K562 (cell line): ENCODE results near the gene PTPRF. TPM values are rescaled to one million over a fixed set of nuclear protein-coding genes. Genes with fewer than 3 reads are reported as not detected.

ENCODE experiments used
- ATAC-seq: fragments of 200-7000 bp; cut with Tn5 transposase; 3 replicates; pipeline ENCODE4 v1.9.1; 2020; ENCODE audit warnings: moderate library complexity
- BruUV-seq: library from RNA; stranded (reverse); fragments of 400-500 nt; replicated peaks from 2 replicates; lab custom pipeline; 2021; lab: Mats Ljungman, UMichigan
- CTCF ChIA-PET: fragments of 300-600 bp; formaldehyde crosslinking; extraction: SDS; loops from one replicate; lab custom pipeline; 2021; ENCODE audit warnings: low intra/inter-chr PET ratio; lab: Yijun Ruan, JAX
- POLR2A ChIA-PET: fragments of 300-600, 350-650 bp; sonication (Branson Sonifier 250); formaldehyde crosslinking; extraction: SDS; loops from one replicate; lab custom pipeline; 2021; ENCODE audit warnings: antibody characterized with exemption, inconsistent platforms; lab: Yijun Ruan, JAX
- DNase-seq, 4 experiments: peaks; one replicate each; pipeline versions ENCODE4 v3.0.0 to v3.0.0-alpha.2; 2011 to 2018; ENCODE audit warnings: low spot score in 3 of 4, mixed read lengths in 3 of 4; ENCODE audit errors: extremely low read depth in 1 of 4
- FAIRE-seq: peaks from 2 replicates; lab custom pipeline; 2011; peaks lifted over from hg19 to GRCh38; lab: Jason Lieb, UNC
- H2AFZ ChIP-seq: 2 replicates; pipeline ENCODE4 v1.6.0; 2011; ENCODE audit warnings: low read depth, low read length, control low read depth, inconsistent platforms
- H3K27ac ChIP-seq: fragments of 200-600 bp; 3 replicates; pipeline ENCODE4 v1.8.0; 2011; ENCODE audit warnings: low read depth, mild to moderate bottlenecking, control low read depth, inconsistent platforms, low read length, moderate library complexity, mixed read lengths; ENCODE audit errors: extremely low read depth
- H3K27me3 ChIP-seq, 2 experiments: fragments of 300-600 bp in 1 of 2; 2 replicates in 1 of 2; 3 replicates in 1 of 2; pipeline versions ENCODE4 v1.6.0 to v1.8.0; 2011; ENCODE audit warnings: inconsistent platforms in 2 of 2, low read length in 2 of 2, mild to moderate bottlenecking in 1 of 2, mixed read lengths in 1 of 2, moderate library complexity in 1 of 2; ENCODE audit not compliant: control insufficient read depth in 2 of 2, insufficient read depth in 2 of 2
- H3K36me3 ChIP-seq: fragments of 300-600 bp; 3 replicates; pipeline ENCODE4 v1.8.0; 2011; ENCODE audit warnings: mild to moderate bottlenecking, low read length, inconsistent platforms; ENCODE audit not compliant: control insufficient read depth, insufficient read depth
- H3K4me1 ChIP-seq, 2 experiments: fragments of 200-600 bp in 1 of 2; replicated peaks in 1 of 2; 2 replicates in 1 of 2; 3 replicates in 1 of 2; pipeline versions ENCODE4 v1.5.1 to v1.8.0; 2011; ENCODE audit warnings: inconsistent platforms in 2 of 2, low read length in 2 of 2, mild to moderate bottlenecking in 1 of 2, mixed read lengths in 1 of 2, moderate library complexity in 1 of 2; ENCODE audit not compliant: control insufficient read depth in 2 of 2, insufficient read depth in 2 of 2
- H3K4me2 ChIP-seq: 2 replicates; pipeline ENCODE4 v1.6.1; 2011; ENCODE audit warnings: low read length, control low read depth, inconsistent platforms, mixed read lengths; ENCODE audit not compliant: insufficient read depth
- H3K4me3 ChIP-seq: fragments of 200-600 bp; sonication (generic), shearing (Covaris generic); 2 replicates; pipeline ENCODE4 v1.5.1; 2016; ENCODE audit warnings: control low read depth, inconsistent platforms
- H3K79me2 ChIP-seq: fragments of 200-600 bp; 3 replicates; pipeline ENCODE4 v1.8.0; 2011; ENCODE audit warnings: low read length, inconsistent platforms; ENCODE audit not compliant: control insufficient read depth, insufficient read depth
- H3K9ac ChIP-seq, 2 experiments: 2 replicates each; pipeline versions ENCODE4 v1.6.0 to v1.6.1; 2011; ENCODE audit warnings: low read depth in 2 of 2, low read length in 2 of 2, control low read depth in 1 of 2, inconsistent platforms in 1 of 2, mild to moderate bottlenecking in 1 of 2, mixed read lengths in 1 of 2; ENCODE audit not compliant: insufficient read depth in 1 of 2
- H3K9me1 ChIP-seq: one replicate; pipeline ENCODE4 v1.6.0; 2011; ENCODE audit warnings: inconsistent platforms, mild to moderate bottlenecking, low read length, moderate library complexity; ENCODE audit not compliant: control insufficient read depth, insufficient read depth
- H3K9me3 ChIP-seq: replicated peaks from 2 replicates; pipeline ENCODE4 v1.5.1; 2011; ENCODE audit warnings: low read depth, low read length, inconsistent platforms; ENCODE audit not compliant: control insufficient read depth, insufficient read depth
- H4K20me1 ChIP-seq: replicated peaks from 2 replicates; pipeline ENCODE4 v1.6.1; 2011; ENCODE audit warnings: low read length, inconsistent platforms, mixed read lengths; ENCODE audit not compliant: control insufficient read depth, insufficient read depth
- E2F4 ChIP-seq: sonication (generic); formaldehyde crosslinking; IDR thresholded peaks from 2 replicates; pipeline ENCODE4 v1.8.0; 2022; ENCODE audit warnings: mild to moderate bottlenecking, low read depth, missing genetic modification reagents
- HCFC1 ChIP-seq: IDR thresholded peaks from 2 replicates; pipeline ENCODE4 v1.6.1; 2012; ENCODE audit warnings: low read depth, low read length, improper control_type of control experiment
- HEY1 ChIP-seq: fragments of 250-450 bp; sonication (Bioruptor Pico); IDR thresholded peaks from 2 replicates; pipeline ENCODE4 v1.5.0; 2020; ENCODE audit warnings: mild to moderate bottlenecking, moderate library complexity, borderline replicate concordance
- HMG20B ChIP-seq: fragments of 250-450 bp; sonication (Bioruptor Pico); IDR thresholded peaks from 2 replicates; pipeline ENCODE4 v1.5.0; 2021; ENCODE audit warnings: mild to moderate bottlenecking
- KLF16 ChIP-seq: IDR thresholded peaks from 2 replicates; pipeline ENCODE4 v1.6.1; 2016; ENCODE audit warnings: antibody characterized with exemption
- MNT ChIP-seq, 2 experiments: fragments of 450-650 bp; conservative IDR thresholded peaks; 2 replicates each; pipeline ENCODE4 v1.6.1; 2017; ENCODE audit warnings: mild to moderate bottlenecking in 2 of 2, moderate library complexity in 2 of 2
- NR2C1 ChIP-seq, 2 experiments: fragments of 450-650 bp; IDR thresholded peaks; 2 replicates each; pipeline ENCODE4 v1.6.1; 2017; ENCODE audit warnings: mild to moderate bottlenecking in 2 of 2, antibody characterized with exemption in 1 of 2, inconsistent platforms in 1 of 2, missing compliant biosample characterization in 1 of 2, missing genetic modification characterization in 1 of 2
- SPI1 ChIP-seq: IDR thresholded peaks from 2 replicates; pipeline ENCODE4 v1.6.1; 2011; ENCODE audit warnings: low read depth, low read length, control low read depth, borderline replicate concordance
- STAT5A ChIP-seq: IDR thresholded peaks from 2 replicates; pipeline ENCODE4 v1.6.1; 2012; ENCODE audit warnings: low read length, inconsistent platforms, borderline replicate concordance
- TAF7 ChIP-seq: fragments of 450-650 bp; IDR thresholded peaks from 2 replicates; pipeline ENCODE4 v1.6.1; 2016; ENCODE audit warnings: missing genetic modification characterization, missing compliant biosample characterization
- ZNF133 ChIP-seq: fragments of 250-450 bp; sonication (Bioruptor Pico); IDR thresholded peaks from 2 replicates; pipeline ENCODE4 v1.4.0; 2020; ENCODE audit warnings: mild to moderate bottlenecking
- ZNF274 ChIP-seq: IDR thresholded peaks from 2 replicates; pipeline ENCODE4 v1.6.1; 2011; ENCODE audit warnings: low read depth, mild to moderate bottlenecking, low read length, moderate library complexity, borderline replicate concordance
- ZNF707 ChIP-seq: fragments of 250-450 bp; sonication (Bioruptor Pico); conservative IDR thresholded peaks from 2 replicates; pipeline ENCODE4 v1.8.0; 2022; ENCODE audit warnings: inconsistent platforms, mild to moderate bottlenecking, moderate library complexity
- WGBS: fragments of 100-300 bp; shearing (Covaris generic); methylation state at CpG from one replicate; pipeline ENCODE4 v1.1.6; 2016; ENCODE audit warnings: low coverage, mixed read lengths; ENCODE audit not compliant: insufficient coverage; ENCODE audit errors: missing lambda C conversion rate; 5-methylcytosine and 5-hydroxymethylcytosine counted together
- in situ Hi-C: fragments of 300-500 bp; cut with MboI; formaldehyde crosslinking; loops from 4 replicates; pipeline ENCODE4 v1.15.0; 2018; ENCODE audit warnings: inconsistent platforms, mixed read lengths
- intact Hi-C: fragments of 100-400 bp; cut with micrococcal nuclease; formaldehyde crosslinking; loops from 2 replicates; pipeline ENCODE4 v1.14.2; 2022
- polyA plus RNA-seq, 8 experiments: library from polyadenylated mRNA; depleted of rRNA in 4 of 8; stranded (reverse) in 5 of 8; unstranded in 3 of 8; fragments of >200 nt; fragmentation: Nextera tagmentation in 2 of 8; fragmentation: Illumina TruSeq in 1 of 8; extraction: Ambion mirVana in 2 of 8; extraction: Trizol in 1 of 8; gene quantifications; 2 replicates each; pipeline versions ENCODE4 v1.2.1 to v1.2.3, GENCODE V29; 2011 to 2014; ENCODE audit warnings: inconsistent platforms in 1 of 8, missing spikeins in 1 of 8
- total RNA-seq, 7 experiments: library from RNA; depleted of rRNA in 6 of 7; stranded (reverse); fragments of >200 nt in 6 of 7; fragmentation: Illumina TruSeq in 2 of 7; extraction: Trizol in 2 of 7; gene quantifications; 2 replicates each; pipeline versions ENCODE4 v1.2.1 to v1.2.3, GENCODE V29; 2011 to 2021; ENCODE audit warnings: low replicate concordance in 1 of 7

The PTPRF gene
- total and polyA plus RNA-seq, 9 of the 15 experiments (the other 6 are each of a cell fraction or from before 2014, with no cell fraction given) = 0.13 to 4.3 (median 1.1) TPM

- no peaks in the 10 kb centered on the region for H3K36me3 ChIP-seq
- intact Hi-C loops (no loop called here), in situ Hi-C loops (no loop called here)
- no peak overlapping the region for H3K4me2 ChIP-seq
- no peaks in the 10 kb centered on the region for H3K9me1 ChIP-seq
- BruUV-seq = no TSS peak
- ChIA-PET CTCF (no interaction called here), POLR2A (no interaction called here)
- WGBS = no CpG with 5 or more reads among the region's 1 CpG
- FAIRE-seq = no peak
- ATAC-seq = no peak
- no peaks in the 10 kb centered on the region for H3K79me2 ChIP-seq
- H3K27me3 ChIP-seq = peaks cover 0 to 13% of the 10 kb centered on the region in 2 experiments; a peak in 1 of 5 replicates
- no peak overlapping the region for H3K9ac ChIP-seq
- no peak overlapping the region for H3K4me3 ChIP-seq
- H3K27ac ChIP-seq = no peak overlapping the region
- DNase-seq = no peak
- TF ChIP-seq TAF7 (tag) = no peak
- no peak for TF ChIP-seq HEY1 (CRISPR knock-in tag)
- TF ChIP-seq NR2C1 (IDR thresholded peaks at IDR 0.05) = no peak
- TF ChIP-seq NR2C1 (tag; IDR thresholded peaks at IDR 0.05) = no peak
- no peak for TF ChIP-seq ZNF707 (CRISPR knock-in tag)
- H2AFZ ChIP-seq = no peak overlapping the region
- peaks cover 7% of the 10 kb centered on the region for H3K9me3 ChIP-seq
- H3K4me1 ChIP-seq = peaks cover 0 to 4% of the 10 kb centered on the region in 2 experiments; a peak in 1 of 5 replicates
- H4K20me1 ChIP-seq = no peaks in the 10 kb centered on the region
Observed at GRCh38 chr1:43491061-43491460, 39.6 kb upstream of the PTPRF start.

GRCh38 chr1:43492826-43493225 is 37.9 kb upstream of the PTPRF start:
- Histone ChIP-seq H3K4me3 (no peak overlapping the region), H3K9ac (no peak overlapping the region), H3K9me1 (no peaks in the 10 kb centered on the region), H3K4me1 (peaks cover 0 to 4% of the 10 kb centered on the region in 2 experiments; a peak in 1 of 5 replicates), H2AFZ (no peak overlapping the region), H3K36me3 (no peaks in the 10 kb centered on the region), H3K9me3 (peaks cover 5% of the 10 kb centered on the region), H3K4me2 (no peak overlapping the region), H3K27ac (no peak overlapping the region), H3K27me3 (peaks cover 0 to 13% of the 10 kb centered on the region in 2 experiments; a peak in 1 of 5 replicates), H4K20me1 (no peaks in the 10 kb centered on the region), H3K79me2 (no peaks in the 10 kb centered on the region)
- BruUV-seq = no TSS peak
- ChIA-PET CTCF (no interaction called here), POLR2A (no interaction called here)
- 0% methylated on average over 2 of the region's 2 CpGs for WGBS
- ATAC-seq (no peak), DNase-seq (no peak), FAIRE-seq (no peak)
- intact Hi-C loops = no loop called here
- in situ Hi-C loops = no loop called here
- TF ChIP-seq TAF7 (tag) (no peak), STAT5A (no peak), MNT (conservative IDR thresholded peaks at IDR 0.05) (no peak), SPI1 (no peak), HMG20B (CRISPR knock-in tag) (no peak), HCFC1 (no peak), ZNF133 (CRISPR knock-in tag) (no peak), ZNF274 (no peak), E2F4 (CRISPR knock-in tag) (no peak), KLF16 (no peak)
